ENCODE results near the gene CELSR2. TPM values are rescaled to one million over a fixed set of nuclear protein-coding genes. Genes with fewer than 3 reads are reported as not detected.

The CELSR2 gene
- total and polyA plus RNA-seq, 2 of the 8 experiments (the other 6 are each of a cell fraction or from before 2014, with no cell fraction given): 12.0 to 27.7 TPM

DNA sequence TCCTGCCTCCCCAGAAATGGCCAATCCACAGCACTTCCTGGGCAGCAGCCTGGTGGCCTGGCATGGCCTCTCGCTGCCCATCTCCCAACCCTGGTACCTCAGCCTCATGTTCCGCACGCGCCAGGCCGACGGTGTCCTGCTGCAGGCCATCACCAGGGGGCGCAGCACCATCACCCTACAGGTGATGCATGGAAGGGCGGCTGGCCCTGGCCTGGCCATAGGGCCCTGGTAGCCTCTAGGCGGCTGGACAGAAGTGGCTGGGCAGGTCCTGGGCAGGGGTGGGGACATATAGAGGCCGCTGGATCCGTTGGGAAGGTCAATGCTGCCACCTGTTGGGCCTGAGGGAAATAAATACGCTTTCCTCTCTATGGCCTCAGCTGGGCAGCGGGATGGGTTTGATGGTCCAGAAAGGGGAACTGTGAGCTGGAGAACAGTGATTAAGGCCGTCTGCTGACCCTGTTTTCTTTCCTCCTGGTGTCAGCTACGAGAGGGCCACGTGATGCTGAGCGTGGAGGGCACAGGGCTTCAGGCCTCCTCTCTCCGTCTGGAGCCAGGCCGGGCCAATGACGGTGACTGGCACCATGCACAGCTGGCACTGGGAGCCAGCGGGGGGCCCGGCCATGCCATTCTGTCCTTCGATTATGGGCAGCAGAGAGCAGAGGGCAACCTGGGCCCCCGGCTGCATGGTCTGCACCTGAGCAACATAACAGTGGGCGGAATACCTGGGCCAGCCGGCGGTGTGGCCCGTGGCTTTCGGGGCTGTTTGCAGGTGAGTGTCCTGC lies 14.4 kb downstream of the CELSR2 start (continued):
- TF ChIP-seq, protein P1, sequence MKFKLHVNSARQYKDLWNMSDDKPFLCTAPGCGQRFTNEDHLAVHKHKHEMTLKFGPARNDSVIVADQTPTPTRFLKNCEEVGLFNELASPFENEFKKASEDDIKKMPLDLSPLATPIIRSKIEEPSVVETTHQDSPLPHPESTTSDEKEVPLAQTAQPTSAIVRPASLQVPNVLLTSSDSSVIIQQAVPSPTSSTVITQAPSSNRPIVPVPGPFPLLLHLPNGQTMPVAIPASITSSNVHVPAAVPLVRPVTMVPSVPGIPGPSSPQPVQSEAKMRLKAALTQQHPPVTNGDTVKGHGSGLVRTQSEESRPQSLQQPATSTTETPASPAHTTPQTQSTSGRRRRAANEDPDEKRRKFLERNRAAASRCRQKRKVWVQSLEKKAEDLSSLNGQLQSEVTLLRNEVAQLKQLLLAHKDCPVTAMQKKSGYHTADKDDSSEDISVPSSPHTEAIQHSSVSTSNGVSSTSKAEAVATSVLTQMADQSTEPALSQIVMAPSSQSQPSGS (IDR thresholded peaks at IDR 0.05; ENCODE audit: low read length): 0 out of 2 replicates have a peak, but pooled peaks have one; percentile 48
- TF ChIP-seq PHF8 (conservative IDR thresholded peaks at IDR 0.05; ENCODE audit: low read depth, low read length) (no peak), MAFK (IDR thresholded peaks at IDR 0.05; ENCODE audit: low read depth, low read length) (no peak), POLR2A (IDR thresholded peaks at IDR 0.05; ENCODE audit: control extremely low read depth in 1 of 2, low read depth in 2 of 2, low read length in 2 of 2) (no peak), POLR2AphosphoS5 (IDR thresholded peaks at IDR 0.05; ENCODE audit: low read depth, low read length) (peak; percentile 83), BRCA1 (IDR thresholded peaks at IDR 0.05; ENCODE audit: low read depth, low read length) (no peak), CHD2 (IDR thresholded peaks at IDR 0.05; ENCODE audit: low read length) (no peak), SIRT6 (IDR thresholded peaks at IDR 0.05; ENCODE audit: low read length) (no peak), RNF2 (IDR thresholded peaks at IDR 0.05; ENCODE audit: borderline replicate concordance, low read depth, low read length, missing control alignments, poor library complexity, severe bottlenecking) (no peak), ZNF274 (IDR thresholded peaks at IDR 0.05; ENCODE audit: borderline replicate concordance, extremely low read depth, low read length) (no peak), EGR1 (IDR thresholded peaks at IDR 0.05; ENCODE audit: borderline replicate concordance, low read depth, low read length) (no peak), HDAC2 (IDR thresholded peaks at IDR 0.05; ENCODE audit: borderline replicate concordance in 1 of 2, low read depth in 2 of 2, low read length in 2 of 2) (peak; percentile 92 to 99; a peak in 3 of 4 replicates), KDM4A (IDR thresholded peaks at IDR 0.05; ENCODE audit: low read depth, low read length, severe bottlenecking) (no peak), RFX5 (IDR thresholded peaks at IDR 0.05; ENCODE audit: borderline replicate concordance, low read depth, low read length) (no peak), SAP30 (IDR thresholded peaks at IDR 0.05; ENCODE audit: insufficient read depth, insufficient replicate concordance, low read length) (no peak), GTF2F1 (IDR thresholded peaks at IDR 0.05; ENCODE audit: borderline replicate concordance, low read depth, low read length) (peak; percentile 76; the same call in 1 of the 2 replicates), EP300 (IDR thresholded peaks at IDR 0.05; ENCODE audit: borderline replicate concordance in 1 of 2, low read depth in 2 of 2, low read length in 2 of 2) (no peak), CEBPB (IDR thresholded peaks at IDR 0.05; ENCODE audit: low read depth, low read length) (no peak), TCF12 (IDR thresholded peaks at IDR 0.05; ENCODE audit: low read depth, low read length) (no peak), NANOG (IDR thresholded peaks at IDR 0.05; ENCODE audit: insufficient read depth, low read depth, low read length, poor library complexity, severe bottlenecking) (no peak), RXRA (IDR thresholded peaks at IDR 0.05; ENCODE audit: insufficient read depth, low read depth, low read length) (no peak)
- TF ChIP-seq, protein P2, sequence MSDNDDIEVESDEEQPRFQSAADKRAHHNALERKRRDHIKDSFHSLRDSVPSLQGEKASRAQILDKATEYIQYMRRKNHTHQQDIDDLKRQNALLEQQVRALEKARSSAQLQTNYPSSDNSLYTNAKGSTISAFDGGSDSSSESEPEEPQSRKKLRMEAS (IDR thresholded peaks at IDR 0.05): peak; percentile 100

Measured in H1 (cell line).